Heart left ventricle (tissue), 16 donors: Measurements from ENCODE around the gene RNF212. TPM values are rescaled to one million over a fixed set of nuclear protein-coding genes. Genes with fewer than 3 reads are reported as not detected.

Source experiments
- ATAC-seq, 4 donors: fragments of 200-7000 bp; cut with Tn5 transposase; one replicate each; pipeline ENCODE4 v1.9.1; 2020 to 2022; ENCODE audit warnings: moderate library complexity in 4 of 4, mild to moderate bottlenecking in 3 of 4, moderate number of reproducible peaks in 1 of 4
- DNase-seq, 5 donors: peaks; one replicate each; pipeline ENCODE4 v3.0.0-alpha.2; 2020
- H3K27ac ChIP-seq, 12 donors: fragments of 200-600 bp; sonication (generic) in 4 of 12; one replicate each; pipeline versions ENCODE4 v1.5.0 to v1.8.0; 2016 to 2022; ENCODE audit warnings: mild to moderate bottlenecking in 2 of 12
- H3K27me3 ChIP-seq, 9 donors: fragments of 200-600 bp; sonication (generic) in 2 of 9; one replicate each; pipeline versions ENCODE4 v1.5.1 to v1.8.0; 2016 to 2022; ENCODE audit warnings: mild to moderate bottlenecking in 3 of 9
- H3K36me3 ChIP-seq, 9 donors: fragments of 200-600 bp; sonication (generic) in 2 of 9; one replicate each; pipeline versions ENCODE4 v1.5.0 to v1.8.0; 2018 to 2022; ENCODE audit warnings: mild to moderate bottlenecking in 2 of 9
- H3K4me1 ChIP-seq, 12 donors: fragments of 200-600 bp; sonication (generic) in 4 of 12; one replicate each; pipeline versions ENCODE4 v1.5.0 to v1.8.0; 2016 to 2022; ENCODE audit warnings: mild to moderate bottlenecking in 3 of 12
- H3K4me3 ChIP-seq, 12 donors: fragments of 200-600 bp; sonication (generic) in 4 of 12; one replicate each; pipeline versions ENCODE4 v1.5.0 to v1.8.0; 2017 to 2022; ENCODE audit warnings: mild to moderate bottlenecking in 9 of 12, moderate library complexity in 4 of 12
- H3K9me3 ChIP-seq, 12 donors: fragments of 200-600 bp; sonication (generic) in 4 of 12; one replicate each; pipeline versions ENCODE4 v1.5.0 to v1.8.0; 2016 to 2022; ENCODE audit warnings: mild to moderate bottlenecking in 1 of 12
- CTCF ChIP-seq, 12 donors: fragments of 200-600 bp; sonication (generic) in 4 of 12; IDR thresholded peaks; one replicate each; pipeline versions ENCODE4 v1.5.0 to v1.8.0; 2018 to 2022; ENCODE audit warnings: antibody characterized with exemption in 12 of 12, mild to moderate bottlenecking in 5 of 12
- POLR2A ChIP-seq, 2 donors: fragments of 450-650 bp; IDR thresholded peaks; one replicate each; pipeline ENCODE4 v1.6.1; 2017; ENCODE audit warnings: antibody characterized with exemption in 2 of 2, mild to moderate bottlenecking in 2 of 2, moderate library complexity in 2 of 2
- WGBS, 4 donors: extraction: QIAGEN DNeasy Blood & Tissue Kit in 2 of 4; methylation state at CpG; one replicate each; pipeline versions ENCODE4 v1.1.5 to v1.1.7; 2013 to 2018; 5-methylcytosine and 5-hydroxymethylcytosine counted together
- intact Hi-C, 10 donors: fragments of 100-400 bp; cut with DNase I; formaldehyde crosslinking; loops; one replicate each; pipeline versions ENCODE4 v1.11.1 to v1.14.2; 2022
- polyA plus RNA-seq, 2 donors: library from polyadenylated mRNA; stranded (reverse); fragments of 200-250 nt; gene quantifications; one replicate each; pipeline ENCODE4 v1.2.3, GENCODE V29; 2013
- total RNA-seq, 9 donors: library from RNA; depleted of rRNA in 2 of 9; stranded (reverse); fragments of >200 nt in 2 of 9; fragmentation: NEBNext Ultra II Directional in 3 of 9; extraction: Animal tissue kit (Norgen Biotek cat#: 25700) in 3 of 9; gene quantifications; one replicate each; pipeline versions ENCODE4 v1.1.0 to v1.2.4, GENCODE V29; 2016 to 2023
- donor health status: ischemic (EF 13 %, LVEDD 7.1; RV severe dilation, severe dysfunction).
- donor health status: healthy with polysubstance abuse.
- donor health status: DM: no; HTN: yes; CAD: no.
- donor health status: DM: no; HTN: no; CAD: no.
- donor health status: ischemic (EF 25% LVEDD 6.9; RV normal size, moderate dysfunction).
- donor health status: ischemic (EF 25% LVEDD 5.7; RV mildly dilated, moderate dysfunction).
- donor health status: healthy.
- donor health status: DM: yes; HTN: yes; CAD: no.
- donor health status: ischemic (EF 35%, LVEDD 5.7; RV mildly dilated, moderate dysfunction).
- donor health status: nonischemic (EF 11% LVEDD 7.7; RV severe dilation, severe dysfunction).
- donor health status: DM: yes; HTN: yes; CAD: no.
- donor health status: PGD.
- donor health status: ischemic (EF 29% LVEDD 5.4; RV normal size, mild dysfunction).
- donor health status: nonischemic (EF 23%, LVEDD 6.1; RV moderate dilation, normal function).

Gene RNF212
- total and polyA plus RNA-seq, 11 donors, result 0.25 to 1.6 (median 0.48) TPM; not detected in 4

- H3K36me3 ChIP-seq, result no peaks in the 10 kb centered on the region
- DNase-seq, result no peak
- TF ChIP-seq POLR2A (IDR thresholded peaks at IDR 0.05) (no peak), CTCF (IDR thresholded peaks at IDR 0.05) (no peak)
- H3K9me3 ChIP-seq, result peaks cover 0 to 4% (median 0%) of the 10 kb centered on the region in 12 donors
- no peak overlapping the region for H3K4me3 ChIP-seq
- peaks cover 0 to 19% (median 0%) of the 10 kb centered on the region in 12 donors for H3K4me1 ChIP-seq
- H3K27me3 ChIP-seq, result peaks cover 0 to 27% (median 7%) of the 10 kb centered on the region in 9 donors
- H3K27ac ChIP-seq, result no peak overlapping the region
- WGBS, 4 donors, result 69 to 82% (median 75%) methylated on average over 13 of the region's 13 CpGs
- no peak for ATAC-seq
- intact Hi-C loops, result no loop called here
Observed at GRCh38 chr4:1084796-1085403, 28.5 kb downstream of the RNF212 start.

GRCh38 chr4:1084394-1084793, 29.0 kb downstream of the RNF212 start:
- no peak for TF ChIP-seq POLR2A (IDR thresholded peaks at IDR 0.05)
- TF ChIP-seq CTCF (IDR thresholded peaks at IDR 0.05), result no peak
- WGBS, 4 donors, result 73 to 85% (median 84%) methylated on average over 6 to 7 of the region's 7 CpGs
- H3K4me1 ChIP-seq, result peaks cover 0 to 19% (median 0%) of the 10 kb centered on the region in 12 donors
- H3K4me3 ChIP-seq, result no peak overlapping the region
- peaks cover 0 to 27% (median 7%) of the 10 kb centered on the region in 9 donors for H3K27me3 ChIP-seq
- ATAC-seq, result no peak
- H3K36me3 ChIP-seq, result no peaks in the 10 kb centered on the region
- intact Hi-C loops, result no loop called here
- peaks cover 0 to 4% (median 0%) of the 10 kb centered on the region in 12 donors for H3K9me3 ChIP-seq
- H3K27ac ChIP-seq, result no peak overlapping the region
- DNase-seq, result no peak

GRCh38 chr4:1082215-1083182, 30.9 kb downstream of the RNF212 start:
- DNase-seq, result peak in 3 of 5 donors; percentile 51 to 71 (median 70)
- intact Hi-C loops, result no loop called here
- Histone ChIP-seq H3K27ac (no peak overlapping the region), H3K4me1 (peaks cover 0 to 19% (median 0%) of the 10 kb centered on the region in 12 donors), H3K36me3 (no peaks in the 10 kb centered on the region), H3K9me3 (no peaks in the 10 kb centered on the region), H3K27me3 (peaks cover 0 to 30% (median 7%) of the 10 kb centered on the region in 9 donors), H3K4me3 (no peak overlapping the region)
- TF ChIP-seq POLR2A (IDR thresholded peaks at IDR 0.05) (no peak), CTCF (IDR thresholded peaks at IDR 0.05) (no peak)
- 70 to 79% (median 76%) methylated on average over 23 to 29 of the region's 29 CpGs for WGBS, 4 donors
- ATAC-seq, result peak; percentile 51 to 96 (median 82)

GRCh38 chr4:1081689-1082040, 31.7 kb downstream of the RNF212 start:
- intact Hi-C loops, result no loop called here
- no peaks in the 10 kb centered on the region for H3K9me3 ChIP-seq
- TF ChIP-seq CTCF (IDR thresholded peaks at IDR 0.05), result no peak
- TF ChIP-seq POLR2A (IDR thresholded peaks at IDR 0.05), result no peak
- no peaks in the 10 kb centered on the region for H3K36me3 ChIP-seq
- no peak for DNase-seq
- peaks cover 0 to 30% (median 7%) of the 10 kb centered on the region in 9 donors for H3K27me3 ChIP-seq
- ATAC-seq, result peak in 1 of 4 donors; percentile 19
- H3K27ac ChIP-seq, result no peak overlapping the region
- 57 to 64% (median 58%) methylated on average over 8 of the region's 8 CpGs for WGBS, 4 donors
- peaks cover 0 to 19% (median 0%) of the 10 kb centered on the region in 12 donors for H3K4me1 ChIP-seq
- no peak overlapping the region for H3K4me3 ChIP-seq
